Hematopoietic multipotent progenitor cell treated with erythropoietin and hydrocortisone succinate and interleukin-3 and kit ligand, for 6 days (in vitro differentiated cells): ENCODE results near the gene TMEM263.
A peak's percentile ranks its signal among the peaks of the same experiment; 100 is the strongest.
"Not testable (repeated sequence)": the region's sequence is repeated elsewhere in the genome, so short reads cannot be mapped to it uniquely, and the experiment has no call there.

Experiments
- DNase-seq: peaks from one replicate; pipeline ENCODE4 v3.0.0-alpha.2; 2015

The TMEM263 gene

DNA sequence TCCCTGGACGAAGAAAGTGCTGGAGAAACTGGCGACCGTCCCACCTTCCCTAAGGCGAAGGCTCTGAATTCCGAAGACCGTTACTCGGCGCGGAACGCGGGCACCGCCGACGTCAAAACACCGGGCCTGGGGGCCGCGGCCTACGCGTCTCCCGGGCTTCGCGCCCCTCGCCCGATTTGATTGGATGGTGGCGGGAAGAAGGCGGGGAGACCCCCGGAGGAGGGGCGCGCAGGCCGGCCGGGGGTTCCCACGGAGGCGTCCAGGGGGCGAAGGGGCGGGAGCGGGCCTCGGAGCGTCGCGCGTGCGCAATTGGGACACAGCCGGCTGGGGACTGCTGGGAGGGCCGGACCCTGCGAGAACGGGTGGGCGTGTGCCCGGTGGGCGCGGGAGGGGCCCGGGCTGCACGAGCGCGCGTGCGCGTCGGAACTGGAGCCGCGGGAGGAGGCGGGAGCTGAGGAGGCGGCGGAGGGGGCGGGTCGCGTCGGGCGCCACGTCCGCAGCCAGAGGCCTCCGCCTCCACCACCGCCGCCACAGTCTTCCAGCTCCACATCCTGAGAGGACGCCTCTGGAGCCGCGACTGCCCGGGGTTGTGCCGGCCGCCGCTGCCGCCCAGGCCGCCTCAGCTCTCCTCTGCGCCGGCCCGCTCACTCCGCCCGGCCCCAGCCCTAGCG lies at the start of gene TMEM263:
Gene TMEM263 (plus strand): TSS at position 531 of the 671 bp plus-strand sequence. CDS start 11,210 bp downstream, outside the sequence.
- DNase-seq, result peak; percentile 93

DNA sequence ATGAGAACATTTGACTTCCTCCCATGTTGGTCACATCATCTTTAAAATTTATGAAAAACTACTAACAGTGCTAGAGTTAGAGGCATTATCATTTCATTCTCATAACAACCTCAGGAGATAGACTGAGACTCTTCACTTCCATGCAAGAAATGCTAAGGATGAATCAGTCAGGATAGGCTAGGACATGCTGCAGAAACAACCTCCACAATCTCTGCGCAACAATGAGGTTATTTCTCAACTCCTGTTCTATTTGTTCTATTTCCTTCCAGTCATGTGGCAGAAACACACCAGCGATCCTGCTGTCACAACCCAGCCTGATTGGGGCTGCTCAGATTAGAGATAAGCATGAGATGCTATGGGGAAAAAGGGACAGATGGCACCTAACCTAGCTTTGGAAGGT lies 49.0 kb upstream of the TMEM263 start:
- no peak for DNase-seq

DNA sequence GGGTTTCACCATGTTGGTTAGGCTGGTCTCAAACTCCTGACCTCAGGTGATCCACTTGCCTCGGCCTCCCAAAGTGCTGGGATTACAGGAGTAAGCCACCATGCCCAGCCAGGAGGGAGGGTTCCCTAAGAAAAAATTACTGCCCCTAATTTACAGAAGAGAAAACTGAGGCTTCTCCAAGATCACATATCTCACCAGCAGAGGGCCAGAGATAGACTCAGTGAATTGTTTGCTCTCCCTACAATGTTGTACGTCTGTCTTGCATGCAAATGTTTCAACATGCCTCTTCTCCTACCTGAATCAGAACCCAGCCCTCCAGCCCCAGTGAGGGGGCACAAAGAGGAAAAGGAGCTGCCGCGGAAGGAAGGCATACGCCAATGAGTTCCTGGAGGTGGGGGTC lies 48.3 kb upstream of the TMEM263 start:
- peak; percentile 36 for DNase-seq

- no peak for DNase-seq
These were observed 47.9 kb upstream of the TMEM263 start for GRCh38 chr12:106907846-106908245.

GRCh38 chr12:106908561-106908960 lies 47.1 kb upstream of the TMEM263 start:
- DNase-seq, result no peak

GRCh38 chr12:106910202-106910601 lies 45.5 kb upstream of the TMEM263 start:
- peak; percentile 84 for DNase-seq

DNA sequence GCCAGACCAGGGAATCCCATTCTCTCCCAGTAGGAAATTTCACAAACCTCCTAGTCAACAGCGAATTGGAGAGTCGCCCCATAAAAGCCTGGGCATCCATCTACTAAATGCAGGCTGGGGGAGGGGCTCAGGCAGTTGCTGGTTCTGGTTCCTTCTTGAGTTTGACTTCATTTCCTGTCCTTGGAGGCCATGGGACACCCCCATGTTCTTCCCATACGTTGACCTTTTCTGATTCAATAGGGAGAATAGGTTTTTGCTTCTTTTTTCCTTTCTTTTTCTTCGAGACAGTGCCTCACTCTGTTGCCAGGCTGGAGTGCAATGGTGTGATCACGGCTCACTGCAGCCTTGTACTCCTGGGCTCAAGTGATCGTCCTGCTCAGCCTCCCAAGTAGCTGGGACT lies 44.1 kb upstream of the TMEM263 start:
- no peak for DNase-seq

DNA sequence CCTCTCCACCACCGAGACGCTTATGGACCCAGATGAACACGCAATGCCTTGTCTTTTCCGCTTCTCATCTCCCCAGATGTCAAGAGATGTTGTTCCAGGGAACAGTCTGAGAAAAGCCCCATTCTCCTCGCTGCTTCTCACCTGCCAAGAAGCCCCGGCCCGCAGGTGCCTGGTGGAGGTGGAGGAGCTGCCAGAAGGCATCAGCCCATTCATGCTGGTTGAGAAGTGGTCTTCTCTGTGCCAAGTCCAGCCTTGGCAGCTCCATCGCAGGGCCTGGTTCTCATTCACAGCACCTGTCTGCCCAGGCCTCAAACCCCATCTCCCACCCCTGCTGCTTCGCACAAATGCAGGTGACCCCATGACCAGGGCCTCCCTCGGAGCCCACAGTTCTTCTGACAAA lies 42.3 kb upstream of the TMEM263 start:
- DNase-seq, result no peak

GRCh38 chr12:106914796-106915634 lies 40.7 kb upstream of the TMEM263 start:
- no peak for DNase-seq

- DNase-seq, result no peak
These were observed 40.1 kb upstream of the TMEM263 start for GRCh38 chr12:106915635-106916026.

DNA sequence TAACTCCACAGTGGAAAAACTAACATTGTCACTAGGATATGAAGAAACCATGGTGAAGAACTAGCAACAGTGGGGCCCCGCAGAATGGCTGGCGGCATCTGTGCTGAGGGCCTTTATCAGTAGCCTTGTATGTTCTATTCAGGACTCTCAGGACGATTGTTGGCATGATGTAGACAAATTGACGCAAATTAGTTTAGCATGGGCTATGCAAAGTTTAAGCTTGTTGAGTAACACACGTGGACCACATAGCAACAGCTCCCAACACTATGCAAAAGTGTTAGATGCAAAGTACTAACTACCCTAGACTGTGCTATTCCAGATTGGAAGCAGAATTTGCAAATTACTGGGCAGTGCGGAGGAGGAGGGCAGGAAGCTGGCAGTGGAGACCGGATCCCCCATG lies 38.2 kb upstream of the TMEM263 start:
- DNase-seq, result no peak

GRCh38 chr12:106918746-106919145 lies 37.0 kb upstream of the TMEM263 start:
- peak; percentile 32 for DNase-seq

DNA sequence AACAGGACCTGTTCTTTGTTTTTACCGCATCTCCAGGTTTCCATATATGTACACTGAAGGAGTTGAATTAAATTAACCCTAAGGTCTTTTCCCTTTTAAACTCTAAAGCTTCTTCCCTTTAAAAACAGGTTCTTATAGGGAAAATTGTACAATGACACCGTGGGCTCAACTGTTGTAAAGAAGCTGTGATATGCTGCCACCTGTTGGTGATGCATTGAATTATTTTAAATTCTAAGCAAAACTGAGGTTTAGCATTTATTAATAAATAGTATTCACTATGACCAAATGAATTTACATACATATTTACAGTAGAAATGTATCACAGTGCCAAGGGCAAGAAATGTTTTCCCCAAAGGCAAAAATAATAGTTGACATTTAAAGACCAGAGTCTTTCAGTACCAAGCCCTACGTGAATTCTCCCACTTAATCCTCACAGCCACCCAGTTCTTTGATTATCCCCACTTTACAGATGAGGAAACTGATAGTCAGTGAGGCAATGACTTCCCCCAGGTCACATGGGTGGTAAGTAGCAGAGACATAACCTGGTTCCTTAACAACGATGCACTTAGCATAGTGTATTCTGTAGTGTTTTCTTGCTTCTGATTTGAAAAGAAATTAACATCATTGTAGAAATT lies 35.7 kb upstream of the TMEM263 start:
- peak; percentile 78 for DNase-seq

DNA sequence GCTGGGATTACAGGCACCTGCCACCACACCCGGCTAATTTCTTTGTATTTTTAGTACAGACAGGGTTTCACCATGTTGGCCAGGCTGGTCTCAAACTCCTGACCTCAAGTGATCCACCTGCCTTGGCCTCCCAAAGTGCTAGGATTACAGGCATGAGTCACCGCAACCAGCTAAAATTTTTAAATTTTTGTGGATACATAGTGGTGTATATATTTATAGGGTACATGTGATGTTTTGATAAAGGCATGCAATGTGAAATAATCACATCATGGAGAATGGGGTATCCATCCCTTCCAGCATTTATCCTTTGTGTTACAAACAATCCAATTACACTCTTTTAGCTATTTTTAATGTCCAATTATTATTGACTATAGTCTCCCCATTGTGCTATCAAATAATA lies 33.7 kb upstream of the TMEM263 start:
- DNase-seq, result not testable (repeated sequence)

- not testable (repeated sequence) for DNase-seq
These were observed 32.1 kb upstream of the TMEM263 start for GRCh38 chr12:106923594-106923993.

DNA sequence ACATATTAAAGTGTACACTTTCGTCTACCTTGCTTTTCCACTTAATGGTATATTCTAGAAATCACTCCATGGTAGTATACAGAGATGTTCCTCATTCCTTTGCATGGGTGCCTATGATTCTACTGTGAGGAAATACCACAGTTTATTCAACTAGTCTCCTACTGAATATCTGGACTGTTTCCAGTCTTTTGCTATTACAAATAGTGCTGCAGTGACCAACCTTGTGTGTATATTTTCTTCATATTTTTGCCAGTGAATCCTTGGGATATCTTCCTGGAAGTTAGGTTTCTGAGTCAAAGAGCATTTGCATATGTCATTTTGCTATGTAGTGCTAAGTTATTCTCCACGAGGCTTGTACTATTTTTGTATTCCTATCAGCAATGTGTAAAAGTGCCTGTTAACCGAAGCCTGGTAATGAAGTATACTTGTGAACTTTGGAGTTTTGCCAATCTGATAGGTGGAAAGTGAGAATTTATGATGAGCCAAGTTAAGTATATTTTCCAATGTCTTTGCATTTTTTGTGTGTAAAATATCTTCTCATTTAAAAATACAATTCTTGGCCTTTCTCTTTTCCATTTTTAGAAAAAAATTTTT lies 31.3 kb upstream of the TMEM263 start:
- DNase-seq, result no peak

- DNase-seq, result no peak
These were observed 29.1 kb upstream of the TMEM263 start for GRCh38 chr12:106926657-106927056.

GRCh38 chr12:106934277-106934676 lies 21.4 kb upstream of the TMEM263 start:
- no peak for DNase-seq

GRCh38 chr12:106941481-106942156 lies 14.1 kb upstream of the TMEM263 start:
- DNase-seq, result no peak

DNA sequence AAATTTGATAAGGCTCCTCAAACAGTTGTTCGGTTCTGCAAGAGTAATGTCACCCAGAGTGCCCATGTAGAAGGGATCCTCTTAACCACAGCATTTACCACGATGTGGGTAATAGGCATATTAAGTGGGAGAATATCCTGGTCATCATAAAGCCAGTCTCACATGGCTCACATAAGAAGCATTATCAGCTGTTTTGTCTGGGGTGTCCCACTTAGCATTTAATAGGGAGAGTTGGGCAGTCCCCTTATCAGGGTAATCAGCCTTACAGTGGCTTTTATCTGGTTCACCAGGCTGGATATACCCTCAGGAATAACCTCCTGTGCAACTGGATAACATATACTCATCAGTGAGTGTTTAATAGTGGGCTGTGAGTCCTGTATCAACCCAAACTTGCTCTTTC lies 12.9 kb upstream of the TMEM263 start:
- peak; percentile 68 for DNase-seq

- no peak for DNase-seq
These were observed 10.4 kb upstream of the TMEM263 start for GRCh38 chr12:106945261-106945851.

- no peak for DNase-seq
These were observed 8.2 kb upstream of the TMEM263 start for GRCh38 chr12:106947461-106947860.
